Cardiac fibroblast (primary cell): ENCODE measurements around the gene SRRM5.
A peak's percentile ranks its signal among the peaks of the same experiment; 100 is the strongest.

ENCODE experiments used
- DNase-seq, 2 donors: peaks; one replicate each; pipeline versions ENCODE4 v3.0.0 to v3.0.0-alpha.2; 2010; ENCODE audit warnings: low read depth in 2 of 2
- H3K4me3 ChIP-seq, 2 donors: replicated peaks in 1 of 2; 1 replicate in 1 of 2; 2 replicates in 1 of 2; pipeline ENCODE4 v1.5.1; 2011; ENCODE audit warnings: low read depth in 2 of 2, low read length in 2 of 2, mild to moderate bottlenecking in 2 of 2, moderate library complexity in 1 of 2
- CTCF ChIP-seq: IDR thresholded peaks from one replicate; pipeline ENCODE4 v1.5.1; 2011; ENCODE audit warnings: low read depth, mild to moderate bottlenecking, low read length, inconsistent platforms

The SRRM5 gene

DNA sequence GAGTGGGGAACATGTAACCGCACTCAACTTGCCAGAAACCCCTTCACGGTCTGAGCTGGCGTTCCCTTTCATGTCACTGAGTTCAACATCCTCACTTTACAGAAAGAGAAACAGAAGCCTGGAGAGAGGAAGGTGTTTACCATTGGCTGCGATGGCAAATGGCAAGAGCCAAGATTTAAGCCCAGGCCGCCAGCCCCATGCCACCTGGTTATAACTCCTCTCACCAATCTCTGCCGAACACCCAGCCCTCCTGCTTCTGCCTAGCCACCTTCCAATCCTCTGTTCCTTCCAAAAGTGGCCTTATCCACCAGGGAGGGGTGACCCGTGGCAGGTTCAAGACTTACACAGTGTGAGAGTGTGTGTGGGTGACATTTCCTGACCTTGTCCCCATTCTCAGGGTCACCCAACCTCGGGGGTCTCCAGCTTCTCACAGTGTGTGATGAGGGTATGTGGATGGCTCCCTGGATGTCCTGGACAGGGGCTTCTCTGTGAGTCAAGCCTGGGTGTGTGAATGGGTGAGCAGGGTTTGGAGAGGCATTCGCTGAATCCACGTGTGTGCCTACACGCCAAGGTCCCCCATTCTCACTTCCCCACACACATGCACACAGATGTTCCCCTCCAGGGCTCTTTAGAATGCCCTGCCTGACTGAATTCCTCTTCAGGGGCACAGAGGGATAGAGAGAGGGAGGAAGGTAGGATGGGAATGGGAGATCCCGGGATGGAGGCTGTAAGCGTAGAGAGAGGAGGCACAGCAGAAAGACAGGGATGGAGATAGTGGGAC, 26.5 kb downstream of the SRRM5 start:
- no peak for TF ChIP-seq CTCF
- DNase-seq: no peak
- H3K4me3 ChIP-seq: no peak overlapping the region

DNA sequence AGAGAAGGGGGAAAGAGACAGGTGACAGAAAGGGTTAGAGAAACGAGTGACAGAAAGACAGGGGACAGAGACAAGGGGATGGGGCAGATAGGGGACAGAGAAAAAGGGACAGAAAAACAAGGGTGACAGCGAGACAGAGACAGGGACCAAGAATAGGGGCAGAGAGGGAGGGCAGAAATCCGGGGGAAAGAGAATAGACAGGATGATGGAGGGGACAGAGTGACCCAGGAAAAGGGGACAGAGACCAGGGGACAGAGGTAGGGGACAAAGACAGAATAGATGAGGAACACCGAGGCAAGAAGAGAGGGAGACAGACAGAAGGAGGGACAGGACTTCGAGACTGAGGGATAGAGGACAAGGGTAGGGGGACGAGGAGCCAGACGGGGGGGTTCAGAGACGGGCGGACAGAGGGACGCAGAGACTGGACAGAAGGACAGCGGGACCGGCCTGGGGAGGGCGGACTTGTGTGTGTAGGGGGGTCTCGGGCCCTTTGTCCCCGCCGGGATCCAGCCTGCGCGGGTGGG, 27.2 kb downstream of the SRRM5 start:
- no peak overlapping the region for H3K4me3 ChIP-seq
- no peak for DNase-seq
- no peak for TF ChIP-seq CTCF

DNA sequence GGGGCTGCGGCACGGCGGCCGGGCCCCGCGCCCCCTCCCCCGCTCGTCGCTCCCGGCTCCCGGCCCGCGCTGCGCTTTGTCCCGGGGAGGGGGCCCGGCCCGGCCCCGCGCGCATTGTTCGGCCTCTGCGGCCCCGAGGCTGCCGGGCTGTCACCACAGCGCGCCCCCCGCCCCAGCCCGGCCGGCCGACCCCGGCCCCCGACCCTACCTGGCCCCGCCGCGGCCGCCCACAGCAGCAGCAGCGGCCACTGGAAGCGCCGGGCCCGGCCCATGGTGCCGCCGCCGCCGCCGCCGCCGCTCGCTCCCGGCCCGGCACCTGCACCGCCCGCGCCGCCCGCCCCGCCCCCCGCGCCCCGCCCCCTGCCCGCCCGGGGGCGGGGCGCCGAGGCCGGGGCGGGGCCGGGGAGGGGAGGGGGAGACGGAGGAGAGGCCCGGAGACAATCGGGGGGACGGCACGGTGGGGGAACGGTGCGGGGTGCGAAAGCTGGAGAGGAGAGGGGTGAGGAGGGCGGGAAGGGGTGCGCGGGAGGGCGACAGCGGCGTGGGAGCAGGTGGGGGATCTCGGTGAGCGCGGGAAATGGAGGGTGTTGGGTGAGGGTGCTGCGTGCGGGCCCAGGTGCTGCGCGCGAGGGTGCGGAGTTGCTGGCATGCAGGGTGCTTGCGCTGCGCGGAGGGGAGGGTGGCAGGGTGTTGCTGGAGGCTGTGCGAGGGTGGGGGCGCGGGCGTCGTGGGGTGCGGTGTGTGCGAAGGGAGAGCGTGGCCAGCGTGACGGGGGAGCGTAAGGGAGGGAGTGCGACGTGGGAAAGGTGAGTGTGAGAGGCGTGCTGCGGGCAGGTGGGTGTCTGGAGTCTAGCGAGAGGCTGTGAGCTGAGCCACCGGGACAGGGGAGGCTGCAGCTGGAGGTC, 27.9 kb downstream of the SRRM5 start, which contains the start of gene CADM4:
Gene CADM4 (minus strand): TSS at position 332 of the 905 bp plus-strand sequence. CDS start 60 bp downstream, at position 272.
- no peak for DNase-seq
- peak within 1 kb of the TSS; percentile 50 to 55 for H3K4me3 ChIP-seq
- no peak for TF ChIP-seq CTCF

- peak overlapping the region; percentile 50 to 55 for H3K4me3 ChIP-seq
- no peak for DNase-seq
- no peak for TF ChIP-seq CTCF
These were observed 28.5 kb downstream of the SRRM5 start for GRCh38 chr19:43640424-43640757.

DNA sequence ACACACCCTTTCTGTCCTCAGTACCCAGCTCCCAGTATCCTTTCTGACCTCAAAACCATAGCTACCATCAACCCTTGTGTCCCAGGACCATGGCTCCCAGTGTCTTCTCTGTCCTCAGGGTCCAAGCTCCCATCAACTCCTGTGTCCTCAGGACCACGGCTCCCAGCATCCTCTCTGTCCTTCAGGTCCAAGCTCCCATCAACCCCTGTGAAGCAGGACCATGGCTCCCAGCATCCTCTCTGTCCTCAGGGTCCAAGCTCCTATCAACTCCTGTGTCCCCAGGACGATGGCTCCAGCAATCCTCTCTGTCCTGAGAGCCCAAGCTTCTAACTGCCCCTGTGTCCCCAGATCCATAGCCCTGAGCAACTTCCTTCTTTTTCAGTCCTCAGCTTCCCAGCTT, 29.4 kb downstream of the SRRM5 start:
- DNase-seq: no peak
- H3K4me3 ChIP-seq: no peak overlapping the region
- no peak for TF ChIP-seq CTCF

- DNase-seq: no peak
- TF ChIP-seq CTCF: no peak
- H3K4me3 ChIP-seq: no peak overlapping the region
These were observed 30.6 kb downstream of the SRRM5 start for GRCh38 chr19:43642531-43642930.
